Thoracic aorta (tissue), 2 donors: ENCODE data around the gene GPX4. TPM values are rescaled to one million over a fixed set of nuclear protein-coding genes. Genes with fewer than 3 reads are reported as not detected.

Source experiments
- ATAC-seq: fragments of 150-250 bp; one replicate; pipeline ENCODE4 v1.8.0; 2017; ENCODE audit warnings: low read depth; ENCODE audit not compliant: insufficient number of reproducible peaks, low FRiP score
- DNase-seq: peaks from one replicate; pipeline ENCODE4 v3.0.0-alpha.2; 2020; ENCODE audit warnings: low spot score
- H3K27ac ChIP-seq, 2 donors: fragments of 200-600 bp; sonication (generic); 1 replicate in 1 of 2; 2 replicates in 1 of 2; pipeline ENCODE4 v1.5.1; 2016; ENCODE audit warnings: mild to moderate bottlenecking in 2 of 2, moderate library complexity in 2 of 2
- H3K27me3 ChIP-seq: fragments of 200-600 bp; sonication (generic); replicated peaks from 2 replicates; pipeline ENCODE4 v1.6.0; 2016; ENCODE audit warnings: mild to moderate bottlenecking; ENCODE audit not compliant: insufficient read depth
- H3K36me3 ChIP-seq: fragments of 200-600 bp; sonication (generic); one replicate; pipeline ENCODE4 v1.5.1; 2016
- H3K4me1 ChIP-seq, 2 donors: fragments of 200-600 bp; sonication (generic); 1 replicate in 1 of 2; 2 replicates in 1 of 2; pipeline versions ENCODE4 v1.5.1 to v1.6.0; 2016; ENCODE audit warnings: low read depth in 2 of 2, mild to moderate bottlenecking in 1 of 2; ENCODE audit not compliant: control insufficient read depth in 1 of 2
- H3K4me3 ChIP-seq: fragments of 200-600 bp; sonication (generic); 2 replicates; pipeline ENCODE4 v1.5.1; 2016; ENCODE audit warnings: mild to moderate bottlenecking
- H3K9me3 ChIP-seq: fragments of 200-600 bp; sonication (generic); 2 replicates; pipeline ENCODE4 v1.5.1; 2016
- CTCF ChIP-seq: fragments of 200-600 bp; sonication (generic); IDR thresholded peaks from one replicate; pipeline ENCODE4 v1.5.1; 2019; ENCODE audit warnings: antibody characterized with exemption
- total RNA-seq, 2 donors: library from RNA; depleted of rRNA; stranded (reverse); fragments of >200 nt; gene quantifications; one replicate each; pipeline versions ENCODE4 v1.1.0 to v1.2.3, GENCODE V29; 2016

Gene GPX4
- total RNA-seq, 2 donors from 2014 or later, result 259 to 441 TPM

- TF ChIP-seq CTCF, result no peak
- Histone ChIP-seq H3K36me3 (no peaks in the 10 kb centered on the region), H3K4me1 (peaks cover 14 to 63% of the 10 kb centered on the region in 2 donors), H3K27me3 (no peaks in the 10 kb centered on the region), H3K4me3 (peak overlapping the region; percentile 68), H3K9me3 (no peaks in the 10 kb centered on the region), H3K27ac (peak overlapping the region in 1 of 2 donors; percentile 34)
- DNase-seq, result no peak
- ATAC-seq, result no peak
These were observed 34.6 kb upstream of the GPX4 start for GRCh38 chr19:1069009-1069779.

- no peak for DNase-seq
- H3K27ac ChIP-seq, result peak overlapping the region in 1 of 2 donors; percentile 47
- H3K9me3 ChIP-seq, result no peaks in the 10 kb centered on the region
- H3K36me3 ChIP-seq, result no peaks in the 10 kb centered on the region
- no peak for TF ChIP-seq CTCF
- H3K27me3 ChIP-seq, result no peaks in the 10 kb centered on the region
- no peak for ATAC-seq
- no peak overlapping the region for H3K4me3 ChIP-seq
- peaks cover 9 to 51% of the 10 kb centered on the region in 2 donors for H3K4me1 ChIP-seq
These were observed 33.2 kb upstream of the GPX4 start for GRCh38 chr19:1070576-1070930.

- Histone ChIP-seq H3K4me3 (peak overlapping the region; percentile 38), H3K27me3 (no peaks in the 10 kb centered on the region), H3K4me1 (peaks cover 9 to 47% of the 10 kb centered on the region in 2 donors), H3K9me3 (no peaks in the 10 kb centered on the region), H3K27ac (peak overlapping the region in 1 of 2 donors; percentile 47), H3K36me3 (no peaks in the 10 kb centered on the region)
- no peak for DNase-seq
- ATAC-seq, result no peak
- no peak for TF ChIP-seq CTCF
These were observed 32.6 kb upstream of the GPX4 start for GRCh38 chr19:1070931-1071791.

- Histone ChIP-seq H3K4me3 (no peak overlapping the region), H3K27ac (no peak overlapping the region), H3K4me1 (peaks cover 6 to 34% of the 10 kb centered on the region in 2 donors), H3K9me3 (no peaks in the 10 kb centered on the region), H3K36me3 (no peaks in the 10 kb centered on the region), H3K27me3 (no peaks in the 10 kb centered on the region)
- ATAC-seq, result no peak
- no peak for TF ChIP-seq CTCF
- DNase-seq, result no peak
These were observed 31.3 kb upstream of the GPX4 start for GRCh38 chr19:1072371-1073015.
